ENCODE results near the gene ZNF428. TPM values are rescaled to one million over a fixed set of nuclear protein-coding genes. Genes with fewer than 3 reads are reported as not detected.

The ZNF428 gene, protein sequence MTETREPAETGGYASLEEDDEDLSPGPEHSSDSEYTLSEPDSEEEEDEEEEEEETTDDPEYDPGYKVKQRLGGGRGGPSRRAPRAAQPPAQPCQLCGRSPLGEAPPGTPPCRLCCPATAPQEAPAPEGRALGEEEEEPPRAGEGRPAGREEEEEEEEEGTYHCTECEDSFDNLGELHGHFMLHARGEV
- 36.6 to 68.4 TPM (median 61.1 TPM) in 5 replicates for total RNA-seq (2022; extraction: Qiagen RNA extraction; ENCODE audit: low read depth)

DNA sequence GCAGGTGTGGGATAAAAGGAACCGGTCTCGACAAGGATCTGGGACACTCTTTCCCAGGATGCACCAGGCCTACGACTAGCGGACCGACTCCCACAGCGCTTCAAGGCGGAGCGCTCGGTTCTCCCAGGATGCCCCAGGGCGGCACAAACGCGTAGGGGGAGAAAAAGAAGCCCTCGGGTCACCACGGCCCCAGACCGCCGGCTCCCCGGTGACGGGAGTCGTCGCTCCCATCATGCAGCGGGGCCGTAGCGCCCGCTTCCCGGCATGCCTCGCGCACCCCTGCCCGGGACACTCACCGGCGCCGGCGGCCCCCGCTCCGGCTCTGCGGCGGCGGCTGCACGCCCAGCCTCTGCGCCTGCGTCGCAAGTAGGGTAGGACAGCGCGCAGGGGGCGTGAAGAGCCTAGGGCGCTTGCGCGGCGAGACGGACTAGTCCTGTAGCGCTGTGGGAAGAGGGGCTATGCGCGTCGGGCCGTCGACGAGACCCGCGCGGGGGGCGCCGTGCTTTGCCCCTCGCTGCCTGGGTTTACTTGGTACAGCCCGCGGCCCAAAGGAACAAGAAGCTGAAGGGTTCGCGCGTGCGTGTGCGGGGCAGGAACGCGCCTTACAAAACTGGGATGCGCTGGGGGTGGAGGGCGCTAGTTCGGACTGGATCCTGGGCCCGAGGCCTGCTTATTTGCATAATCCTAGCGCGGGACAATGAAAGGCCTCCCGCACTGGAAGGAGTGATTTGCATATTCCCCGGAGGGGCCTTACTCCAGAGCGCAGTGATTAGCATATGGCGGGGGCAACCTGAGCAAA lies at the start of gene ZNF428:
Gene ZNF428, minus strand, starts transcription at position 368 of the 799 bp plus-strand sequence. CDS start 5,325 bp downstream, outside the sequence.

DNA sequence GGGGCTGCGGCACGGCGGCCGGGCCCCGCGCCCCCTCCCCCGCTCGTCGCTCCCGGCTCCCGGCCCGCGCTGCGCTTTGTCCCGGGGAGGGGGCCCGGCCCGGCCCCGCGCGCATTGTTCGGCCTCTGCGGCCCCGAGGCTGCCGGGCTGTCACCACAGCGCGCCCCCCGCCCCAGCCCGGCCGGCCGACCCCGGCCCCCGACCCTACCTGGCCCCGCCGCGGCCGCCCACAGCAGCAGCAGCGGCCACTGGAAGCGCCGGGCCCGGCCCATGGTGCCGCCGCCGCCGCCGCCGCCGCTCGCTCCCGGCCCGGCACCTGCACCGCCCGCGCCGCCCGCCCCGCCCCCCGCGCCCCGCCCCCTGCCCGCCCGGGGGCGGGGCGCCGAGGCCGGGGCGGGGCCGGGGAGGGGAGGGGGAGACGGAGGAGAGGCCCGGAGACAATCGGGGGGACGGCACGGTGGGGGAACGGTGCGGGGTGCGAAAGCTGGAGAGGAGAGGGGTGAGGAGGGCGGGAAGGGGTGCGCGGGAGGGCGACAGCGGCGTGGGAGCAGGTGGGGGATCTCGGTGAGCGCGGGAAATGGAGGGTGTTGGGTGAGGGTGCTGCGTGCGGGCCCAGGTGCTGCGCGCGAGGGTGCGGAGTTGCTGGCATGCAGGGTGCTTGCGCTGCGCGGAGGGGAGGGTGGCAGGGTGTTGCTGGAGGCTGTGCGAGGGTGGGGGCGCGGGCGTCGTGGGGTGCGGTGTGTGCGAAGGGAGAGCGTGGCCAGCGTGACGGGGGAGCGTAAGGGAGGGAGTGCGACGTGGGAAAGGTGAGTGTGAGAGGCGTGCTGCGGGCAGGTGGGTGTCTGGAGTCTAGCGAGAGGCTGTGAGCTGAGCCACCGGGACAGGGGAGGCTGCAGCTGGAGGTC lies 20.3 kb upstream of the ZNF428 start, which contains the start of gene CADM4:
Gene CADM4, minus strand, starts transcription at position 332 of the 905 bp plus-strand sequence. Its CDS starts 60 bp downstream, at position 272.

DNA sequence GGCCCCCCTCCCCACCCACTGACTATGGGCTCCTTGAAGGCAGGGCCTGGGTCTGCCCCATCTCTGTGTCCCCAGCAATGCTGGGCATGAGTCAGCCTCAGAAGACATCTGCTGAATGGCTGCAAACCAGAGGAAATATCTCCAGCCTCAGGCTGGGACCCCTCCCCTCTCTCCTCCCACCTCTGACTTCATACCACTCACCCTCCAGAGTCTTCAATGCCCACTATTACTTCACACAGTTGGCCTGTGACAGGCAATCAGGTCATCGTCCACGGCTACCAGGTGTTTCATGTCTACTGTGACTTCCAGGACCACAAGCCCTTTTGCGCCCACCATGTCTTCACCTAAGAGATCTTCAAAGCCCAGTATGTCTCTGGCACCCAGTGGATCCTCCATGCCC lies 7.6 kb downstream of the ZNF428 start, which contains the start of gene SRRM5:
Gene SRRM5, plus strand, starts transcription at position 301 of the 400 bp plus-strand sequence. Its CDS starts 34 bp downstream, at position 335.

DNA sequence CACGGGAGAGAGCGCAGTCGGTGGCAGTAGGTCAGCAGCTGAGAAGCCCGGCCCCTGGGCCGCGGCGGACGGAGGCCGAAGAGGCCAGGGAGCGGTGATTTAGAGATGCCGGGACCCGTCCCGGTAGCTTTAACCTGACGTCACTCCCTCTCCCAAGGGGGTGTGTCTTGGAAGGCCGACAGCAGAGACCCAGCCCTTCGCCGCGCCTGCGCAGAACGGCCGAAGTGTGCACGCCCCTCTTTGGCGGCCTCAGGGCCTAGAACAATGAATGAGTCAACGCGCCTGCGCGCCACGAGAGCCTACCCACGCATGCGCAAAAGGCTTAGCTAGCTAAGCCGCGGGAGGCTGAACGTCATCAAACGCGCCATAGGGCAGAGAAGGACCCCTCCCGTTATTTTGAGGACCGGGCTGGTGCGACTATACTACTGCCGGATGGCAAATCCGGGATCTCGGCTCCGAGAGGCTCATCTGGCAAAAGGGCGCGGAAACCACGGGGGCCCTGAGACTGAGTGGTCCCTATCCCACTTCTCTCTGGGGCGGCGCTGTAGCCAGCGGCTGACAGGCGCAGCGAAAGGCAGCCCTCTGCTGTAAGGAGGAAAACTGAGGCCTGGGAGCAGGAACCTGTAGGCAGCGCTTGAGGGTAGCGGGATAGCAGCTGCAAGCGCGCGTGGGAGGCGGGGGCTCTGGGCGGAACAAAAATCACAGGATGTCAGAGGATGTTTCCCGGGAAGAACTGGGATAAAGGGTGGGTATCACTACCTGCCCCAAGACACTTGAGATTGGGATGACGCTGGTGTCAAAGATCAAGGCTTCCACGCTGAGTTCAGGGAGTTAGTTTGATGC lies 23.2 kb downstream of the ZNF428 start, which contains the start of the genes IRGQ and ZNF576:
Gene IRGQ, minus strand, starts transcription at position 136 of the 843 bp plus-strand sequence. CDS start 796 bp downstream, outside the sequence.
Gene ZNF576, plus strand, starts transcription at position 597 of the 843 bp plus-strand sequence. CDS start 514 bp downstream, outside the sequence.

DNA sequence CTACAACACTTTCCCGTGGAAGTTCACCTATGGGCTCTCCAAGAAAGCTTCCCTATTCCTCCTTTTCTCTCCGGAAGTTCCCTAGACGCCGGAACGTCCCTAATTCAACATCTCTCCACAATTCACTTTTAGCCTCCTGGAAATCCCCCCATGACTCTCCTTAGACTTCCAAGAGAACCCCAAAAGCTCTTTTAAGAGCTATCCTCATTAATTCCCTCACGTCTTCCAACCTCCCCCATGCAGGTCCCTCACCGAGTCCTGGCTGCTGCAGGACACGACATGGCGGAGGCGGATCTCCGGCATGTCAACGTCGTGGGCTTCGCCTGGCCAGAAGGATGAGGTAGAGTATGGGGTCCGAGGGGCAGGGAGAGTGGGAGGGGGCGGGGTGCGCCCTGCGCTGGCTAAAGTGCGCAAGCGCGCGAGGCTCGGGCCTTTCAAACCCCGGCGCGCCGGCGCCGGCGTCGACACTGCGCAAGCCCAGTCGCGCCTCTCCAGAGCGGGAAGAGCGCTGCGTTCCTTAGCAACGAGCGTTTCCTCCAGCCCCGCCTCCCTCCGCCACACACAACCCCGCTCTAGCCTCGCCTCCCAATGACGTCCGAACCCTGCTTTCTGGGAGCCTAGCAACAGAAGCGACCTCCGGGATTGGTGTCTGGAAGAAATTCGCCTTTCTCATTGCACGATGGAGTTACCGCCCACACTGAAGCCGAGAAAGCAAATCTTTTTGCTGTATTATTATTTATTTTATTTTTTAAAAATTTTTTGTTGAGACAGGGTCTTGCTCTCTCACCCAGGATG lies 44.1 kb downstream of the ZNF428 start, which contains the start of the genes PINLYP and XRCC1:
Gene PINLYP, plus strand, starts transcription at position 646 of the 795 bp plus-strand sequence. CDS start 1,391 bp downstream, outside the sequence.
Gene XRCC1, minus strand, starts transcription at position 372 of the 795 bp plus-strand sequence. Its CDS starts 69 bp downstream, at position 303.

Other genes starting within 250 kb of the ZNF428 start
- not detected in 5 replicates for gene TEX101, start 204.7 kb downstream of the ZNF428 start, total RNA-seq (2022; extraction: Qiagen RNA extraction; ENCODE audit: low read depth)
- 0.24 to 0.58 TPM (median 0.42 TPM) in 5 replicates for gene LYPD3, start 154.0 kb downstream of the ZNF428 start, total RNA-seq (2022; extraction: Qiagen RNA extraction; ENCODE audit: low read depth)
- gene PHLDB3, start 114.9 kb downstream of the ZNF428 start, total RNA-seq (2022; extraction: Qiagen RNA extraction; ENCODE audit: low read depth): 8.3 to 11.9 TPM (median 11.1 TPM) in 5 replicates
- 39.1 to 54.4 TPM (median 49.1 TPM) in 5 replicates for gene ETHE1, start 92.4 kb downstream of the ZNF428 start, total RNA-seq (2022; extraction: Qiagen RNA extraction; ENCODE audit: low read depth)
- gene ZNF575, start 86.4 kb downstream of the ZNF428 start, total RNA-seq (2022; extraction: Qiagen RNA extraction; ENCODE audit: low read depth): 1.0 to 3.4 TPM (median 2.4 TPM) in 5 replicates
- gene XRCC1, start 44.1 kb downstream of the ZNF428 start, total RNA-seq (2022; extraction: Qiagen RNA extraction; ENCODE audit: low read depth): 27.1 to 32.0 TPM (median 28.8 TPM) in 5 replicates
- 0.18 to 0.40 TPM (median 0.32 TPM) in 4 of 5 replicates, not detected in the other for gene PINLYP, start 43.8 kb downstream of the ZNF428 start, total RNA-seq (2022; extraction: Qiagen RNA extraction; ENCODE audit: low read depth)
- 5.0 to 7.1 TPM (median 5.2 TPM) in 5 replicates for gene IRGQ, start 23.5 kb downstream of the ZNF428 start, total RNA-seq (2022; extraction: Qiagen RNA extraction; ENCODE audit: low read depth)
- 12.5 to 21.0 TPM (median 19.4 TPM) in 5 replicates for gene ZNF576, start 23.0 kb downstream of the ZNF428 start, total RNA-seq (2022; extraction: Qiagen RNA extraction; ENCODE audit: low read depth)
- gene SRRM5, start 7.5 kb downstream of the ZNF428 start, total RNA-seq (2022; extraction: Qiagen RNA extraction; ENCODE audit: low read depth): 0.93 to 1.4 TPM (median 0.98 TPM) in 5 replicates
- 5.0 to 10.7 TPM (median 9.0 TPM) in 5 replicates for gene CADM4, start 20.2 kb upstream of the ZNF428 start, total RNA-seq (2022; extraction: Qiagen RNA extraction; ENCODE audit: low read depth)
- gene PLAUR, start 50.5 kb upstream of the ZNF428 start, total RNA-seq (2022; extraction: Qiagen RNA extraction; ENCODE audit: low read depth): 62.1 to 88.0 TPM (median 78.0 TPM) in 5 replicates
- not detected in 5 replicates for gene IRGC, start 96.4 kb upstream of the ZNF428 start, total RNA-seq (2022; extraction: Qiagen RNA extraction; ENCODE audit: low read depth)
- 47.2 to 77.9 TPM (median 65.8 TPM) in 5 replicates for gene SMG9, start 135.3 kb upstream of the ZNF428 start, total RNA-seq (2022; extraction: Qiagen RNA extraction; ENCODE audit: low read depth)
- gene KCNN4, start 161.3 kb upstream of the ZNF428 start, total RNA-seq (2022; extraction: Qiagen RNA extraction; ENCODE audit: low read depth): 37.9 to 63.2 TPM (median 55.9 TPM) in 5 replicates
- gene LYPD5, start 182.8 kb upstream of the ZNF428 start, total RNA-seq (2022; extraction: Qiagen RNA extraction; ENCODE audit: low read depth): 0.09 to 0.50 TPM (median 0.38 TPM) in 5 replicates
- 3.9 to 5.1 TPM (median 5.0 TPM) in 5 replicates for gene ZNF283, start 207.7 kb upstream of the ZNF428 start, total RNA-seq (2022; extraction: Qiagen RNA extraction; ENCODE audit: low read depth)